HepG2 (cell line): ENCODE results near the gene POU3F4. TPM values are rescaled to one million over a fixed set of nuclear protein-coding genes. Genes with fewer than 3 reads are reported as not detected.

Experiments used
- ATAC-seq: fragments of 200-7000 bp; cut with Tn5 transposase; 3 replicates; pipeline ENCODE4 v1.9.1; 2020; ENCODE audit warnings: mild to moderate bottlenecking, moderate library complexity
- BruUV-seq: library from RNA; stranded (reverse); fragments of 400-500 nt; replicated peaks from 2 replicates; lab custom pipeline; 2021; lab: Mats Ljungman, UMichigan
- CTCF ChIA-PET: fragments of 300-600 bp; formaldehyde crosslinking; extraction: SDS; loops from one replicate; lab custom pipeline; 2021; ENCODE audit warnings: low total read pairs, inconsistent platforms, low intra/inter-chr PET ratio; lab: Yijun Ruan, JAX
- POLR2A ChIA-PET: fragments of 350-600 bp; sonication (Branson Sonifier 250); formaldehyde crosslinking; loops from one replicate; lab custom pipeline; 2020; ENCODE audit warnings: antibody characterized with exemption, inconsistent platforms; lab: Yijun Ruan, JAX
- DNase-seq: peaks from one replicate; pipeline ENCODE4 v3.0.0-alpha.2; 2015; ENCODE audit warnings: low spot score
- FAIRE-seq: peaks from 3 replicates; lab custom pipeline; 2011; peaks lifted over from hg19 to GRCh38; lab: Jason Lieb, UNC
- H2AFZ ChIP-seq: one replicate; pipeline ENCODE4 v1.6.1; 2011; ENCODE audit warnings: low read length, inconsistent platforms
- H3K27ac ChIP-seq: fragments of 300-600 bp; 3 replicates; pipeline ENCODE4 v1.8.0; 2011; ENCODE audit warnings: mixed run types, mild to moderate bottlenecking, mixed read lengths, low read length, inconsistent platforms; ENCODE audit not compliant: insufficient read depth; ENCODE audit errors: extremely low read length
- H3K27me3 ChIP-seq, 2 experiments: fragments of 200-600 bp in 1 of 2; 2 replicates in 1 of 2; 3 replicates in 1 of 2; pipeline versions ENCODE4 v1.6.0 to v1.8.0; 2011; ENCODE audit warnings: low read length in 2 of 2, mild to moderate bottlenecking in 2 of 2, moderate library complexity in 2 of 2, inconsistent platforms in 1 of 2; ENCODE audit not compliant: insufficient read depth in 2 of 2, control insufficient read depth in 1 of 2
- H3K36me3 ChIP-seq, 2 experiments: fragments of 200-600 bp in 1 of 2; replicated peaks in 1 of 2; 2 replicates in 1 of 2; 3 replicates in 1 of 2; pipeline versions ENCODE4 v1.5.1 to v1.8.0; 2011; ENCODE audit warnings: low read length in 2 of 2, inconsistent platforms in 1 of 2; ENCODE audit not compliant: insufficient read depth in 2 of 2, control insufficient read depth in 1 of 2
- H3K4me1 ChIP-seq: 2 replicates; pipeline ENCODE4 v1.5.1; 2012; ENCODE audit warnings: low read length, inconsistent platforms; ENCODE audit not compliant: insufficient read depth
- H3K4me2 ChIP-seq: 2 replicates; pipeline ENCODE4 v1.6.0; 2011; ENCODE audit warnings: low read depth, low read length, inconsistent platforms
- H3K4me3 ChIP-seq, 3 experiments: fragments of 200-600 bp in 1 of 3; sonication (generic), shearing (Covaris generic) in 1 of 3; replicated peaks in 1 of 3; 2 replicates each; pipeline ENCODE4 v1.5.1; 2011 to 2016; ENCODE audit warnings: low read length in 3 of 3, inconsistent platforms in 2 of 3, low read depth in 2 of 3, mild to moderate bottlenecking in 2 of 3, control low read depth in 1 of 3, mixed read lengths in 1 of 3; ENCODE audit not compliant: insufficient read depth in 1 of 3
- H3K79me2 ChIP-seq: one replicate; pipeline ENCODE4 v1.6.1; 2011; ENCODE audit warnings: low read length, inconsistent platforms; ENCODE audit not compliant: insufficient read depth
- H3K9ac ChIP-seq: 2 replicates; pipeline ENCODE4 v1.6.0; 2011; ENCODE audit warnings: mild to moderate bottlenecking, low read depth, low read length, inconsistent platforms; ENCODE audit not compliant: insufficient read depth
- H3K9me3 ChIP-seq: 2 replicates; pipeline ENCODE4 v1.5.1; 2012; ENCODE audit warnings: mild to moderate bottlenecking, low read length
- H4K20me1 ChIP-seq: 2 replicates; pipeline ENCODE4 v1.6.0; 2011; ENCODE audit warnings: inconsistent platforms, mild to moderate bottlenecking, low read length, moderate library complexity; ENCODE audit not compliant: insufficient read depth
- FOXA1 ChIP-seq, 2 experiments: fragments of 450-650 bp in 1 of 2; sonication (generic) in 1 of 2; formaldehyde crosslinking in 1 of 2; IDR thresholded peaks; 2 replicates each; pipeline versions ENCODE4 v1.4.0 to v1.6.1; 2016 to 2020; ENCODE audit warnings: missing genetic modification reagents in 1 of 2
- MAFK ChIP-seq, 2 experiments: IDR thresholded peaks in 1 of 2; conservative IDR thresholded peaks in 1 of 2; 2 replicates each; pipeline ENCODE4 v1.6.1; 2011; ENCODE audit warnings: improper control_type of control experiment in 2 of 2, low read length in 2 of 2
- PHF5A ChIP-seq: IDR thresholded peaks from one replicate; pipeline ENCODE4 v1.6.1; 2018; ENCODE audit warnings: low read depth, missing genetic modification reagents; ENCODE audit not compliant: unreplicated experiment
- ZNF17 ChIP-seq: sonication (generic); formaldehyde crosslinking; IDR thresholded peaks from 2 replicates; pipeline ENCODE4 v1.5.0; 2020; ENCODE audit warnings: mild to moderate bottlenecking, missing genetic modification reagents
- ZNF234 ChIP-seq: sonication (generic); formaldehyde crosslinking; conservative IDR thresholded peaks from 2 replicates; pipeline ENCODE4 v1.5.1; 2020; ENCODE audit warnings: mild to moderate bottlenecking, missing genetic modification reagents
- ZNF329 ChIP-seq: sonication (generic); formaldehyde crosslinking; IDR thresholded peaks from 2 replicates; pipeline ENCODE4 v1.9.0; 2021; ENCODE audit warnings: low read depth, mild to moderate bottlenecking, missing genetic modification reagents
- ZNF710 ChIP-seq: sonication (generic); formaldehyde crosslinking; IDR thresholded peaks from 2 replicates; pipeline ENCODE4 v1.5.0; 2020; ENCODE audit warnings: mild to moderate bottlenecking, missing genetic modification reagents, borderline replicate concordance
- ZNF781 ChIP-seq: sonication (generic); formaldehyde crosslinking; IDR thresholded peaks from 2 replicates; pipeline ENCODE4 v1.5.1; 2020; ENCODE audit warnings: borderline replicate concordance, mild to moderate bottlenecking, missing genetic modification reagents; ENCODE audit errors: not compliant biosample characterization
- WGBS: methylation state at CpG from one replicate; pipeline ENCODE4 v1.1.6; 2017; ENCODE audit warnings: low lambda C conversion rate; 5-methylcytosine and 5-hydroxymethylcytosine counted together
- in situ Hi-C: cut with HindIII; loops from 2 replicates; pipeline ENCODE4 v1.10.0; 2017; ENCODE audit warnings: low pct_unique_long_range_greater_than_20kb; ENCODE audit not compliant: extremely low pct_ligation_motif_present
- intact Hi-C: fragments of 100-400 bp; cut with micrococcal nuclease; formaldehyde crosslinking; loops from one replicate; pipeline ENCODE4 v1.10.0; 2022; ENCODE audit not compliant: unreplicated experiment
- polyA plus RNA-seq, 8 experiments: library from polyadenylated mRNA; depleted of rRNA in 3 of 8; stranded (reverse) in 7 of 8; unstranded in 1 of 8; fragments of >200 nt; fragmentation: Illumina TruSeq in 4 of 8; extraction: Trizol in 4 of 8; gene quantifications; 2 replicates each; pipeline versions ENCODE4 v1.2.1 to v1.2.3, GENCODE V29; 2011 to 2016; ENCODE audit warnings: low read depth in 4 of 8, missing spikeins in 1 of 8, mixed read lengths in 1 of 8; ENCODE audit not compliant: insufficient read depth in 1 of 8
- total RNA-seq, 5 experiments: library from RNA; depleted of rRNA; stranded (reverse); fragments of >200 nt; fragmentation: Illumina TruSeq; extraction: Trizol; gene quantifications; 2 replicates each; pipeline ENCODE4 v1.2.3, GENCODE V29; 2016; ENCODE audit warnings: low read depth in 1 of 5

The POU3F4 gene
- total and polyA plus RNA-seq, 2 of the 13 experiments (the other 11 are each of a cell fraction or from before 2014, with no cell fraction given): not detected

GRCh38 chrX:83501530-83501929, 6.6 kb upstream of the POU3F4 start:
- H3K36me3 ChIP-seq: no peaks in the 10 kb centered on the region
- no peak overlapping the region for H3K9ac ChIP-seq
- in situ Hi-C loops (no loop called here), intact Hi-C loops (no loop called here)
- H3K79me2 ChIP-seq: no peaks in the 10 kb centered on the region
- H3K9me3 ChIP-seq: no peaks in the 10 kb centered on the region
- ATAC-seq: no peak
- CTCF ChIA-PET: no interaction called here
- no peaks in the 10 kb centered on the region for H4K20me1 ChIP-seq
- POLR2A ChIA-PET: no interaction called here
- H3K27me3 ChIP-seq: peaks cover 0 to 3% of the 10 kb centered on the region in 2 experiments; a peak in 1 of 5 replicates
- WGBS: 100% methylated on average over 1 of the region's 11 CpGs
- no peak for TF ChIP-seq ZNF710 (CRISPR knock-in tag)
- no peak for TF ChIP-seq PHF5A (CRISPR knock-in tag)
- no peak for TF ChIP-seq ZNF17 (CRISPR knock-in tag)
- no peak for TF ChIP-seq MAFK (conservative IDR thresholded peaks at IDR 0.05 in 1 of 2, IDR thresholded peaks at IDR 0.05 in 1 of 2; ENCODE audit: low read length in 2 of 2)
- no peak for TF ChIP-seq FOXA1 (IDR thresholded peaks at IDR 0.05)
- TF ChIP-seq FOXA1 (CRISPR knock-in tag; IDR thresholded peaks at IDR 0.05): no peak
- no peak for TF ChIP-seq ZNF781 (CRISPR knock-in tag)
- no peak for TF ChIP-seq ZNF329
- no peak for TF ChIP-seq ZNF234 (CRISPR knock-in tag)
- H3K27ac ChIP-seq: no peak overlapping the region
- no TSS peak for BruUV-seq
- no peak overlapping the region for H3K4me2 ChIP-seq
- no peak overlapping the region for H2AFZ ChIP-seq
- no peaks in the 10 kb centered on the region for H3K4me1 ChIP-seq
- no peak for DNase-seq
- no peak for FAIRE-seq
- no peak overlapping the region for H3K4me3 ChIP-seq
